HG03457 (cell line): ENCODE measurements around the gene FSTL1.

ENCODE experiments used
- ATAC-seq: cut with Tn5 transposase; IDR thresholded peaks from one replicate; pipeline ENCODE4 v1.9.1; 2021; ENCODE audit warnings: moderate number of reproducible peaks; ENCODE audit not compliant: unreplicated experiment

FSTL1 gene, protein sequence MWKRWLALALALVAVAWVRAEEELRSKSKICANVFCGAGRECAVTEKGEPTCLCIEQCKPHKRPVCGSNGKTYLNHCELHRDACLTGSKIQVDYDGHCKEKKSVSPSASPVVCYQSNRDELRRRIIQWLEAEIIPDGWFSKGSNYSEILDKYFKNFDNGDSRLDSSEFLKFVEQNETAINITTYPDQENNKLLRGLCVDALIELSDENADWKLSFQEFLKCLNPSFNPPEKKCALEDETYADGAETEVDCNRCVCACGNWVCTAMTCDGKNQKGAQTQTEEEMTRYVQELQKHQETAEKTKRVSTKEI

DNA sequence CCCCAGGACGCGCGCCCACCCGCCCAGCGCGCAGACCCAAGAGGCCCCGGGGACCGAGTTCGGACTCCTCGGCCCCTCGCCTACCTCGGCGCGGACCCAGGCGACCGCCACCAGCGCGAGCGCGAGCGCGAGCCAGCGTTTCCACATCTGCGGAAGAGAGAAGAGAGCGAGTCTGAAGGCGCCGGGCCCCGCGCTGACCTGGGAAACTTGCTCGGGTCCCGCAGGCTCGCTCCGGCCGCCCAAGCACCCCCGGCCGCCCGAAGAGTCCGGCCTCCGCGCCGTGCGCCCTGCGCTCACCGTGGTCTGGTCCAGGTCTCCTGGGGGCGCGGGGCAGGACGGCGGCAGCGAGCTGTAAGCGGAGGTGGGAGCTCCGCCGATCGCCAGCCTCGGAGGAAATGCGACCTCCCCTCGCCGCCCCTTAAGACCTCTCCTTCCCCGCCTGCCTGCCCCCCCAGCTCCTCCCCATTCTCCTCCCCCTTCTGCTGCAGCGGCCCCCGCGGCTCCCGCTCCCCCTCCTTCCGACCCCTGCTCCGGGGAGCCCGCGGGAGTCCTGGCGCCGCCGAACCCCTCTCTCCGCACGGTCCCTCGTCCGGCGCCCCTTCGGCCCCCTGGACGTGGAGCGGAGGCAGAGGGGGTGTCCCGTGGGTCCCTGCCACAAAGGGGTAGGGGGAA, at the start of gene FSTL1:
Gene FSTL1 (minus strand): TSS at position 393 of the 672 bp plus-strand sequence. CDS start 246 bp downstream, at position 147.
- ATAC-seq, result no peak

DNA sequence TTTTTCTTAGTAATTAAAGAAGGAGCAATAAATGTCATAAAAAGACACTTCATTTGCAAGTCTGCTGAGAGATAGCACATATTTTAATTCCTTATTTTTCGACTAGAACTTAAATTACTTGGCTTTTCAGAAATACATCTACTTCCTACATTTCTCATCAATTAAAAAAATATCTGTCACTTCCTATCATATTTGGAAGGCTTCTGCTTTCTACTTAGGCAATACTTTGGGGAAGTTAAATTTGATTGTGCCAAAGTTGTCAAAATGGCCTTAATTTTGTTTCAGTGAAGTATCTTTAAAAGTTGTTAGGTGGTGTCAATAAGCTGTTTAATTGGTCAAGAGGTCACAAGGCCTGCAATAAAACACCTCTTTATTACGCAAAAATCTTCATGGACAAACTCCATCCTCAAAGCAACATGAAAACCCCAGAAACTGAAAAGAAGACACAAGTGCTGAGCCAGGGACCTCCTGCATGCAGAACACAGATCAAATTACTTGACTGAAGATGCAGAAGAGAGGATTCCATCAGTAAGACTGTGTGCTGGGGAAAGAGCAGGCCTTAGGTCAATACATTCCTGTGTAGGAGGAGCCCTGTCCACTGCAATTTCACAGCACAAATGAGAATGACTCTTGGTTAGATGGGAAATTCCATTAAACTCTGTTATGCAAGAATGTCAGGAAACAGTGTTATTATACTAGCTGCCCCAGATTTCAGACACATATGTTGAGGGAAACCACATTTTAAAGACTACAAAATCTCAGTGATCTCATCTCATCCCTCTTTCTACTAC, 48.0 kb upstream of the FSTL1 start:
- no peak for ATAC-seq

DNA sequence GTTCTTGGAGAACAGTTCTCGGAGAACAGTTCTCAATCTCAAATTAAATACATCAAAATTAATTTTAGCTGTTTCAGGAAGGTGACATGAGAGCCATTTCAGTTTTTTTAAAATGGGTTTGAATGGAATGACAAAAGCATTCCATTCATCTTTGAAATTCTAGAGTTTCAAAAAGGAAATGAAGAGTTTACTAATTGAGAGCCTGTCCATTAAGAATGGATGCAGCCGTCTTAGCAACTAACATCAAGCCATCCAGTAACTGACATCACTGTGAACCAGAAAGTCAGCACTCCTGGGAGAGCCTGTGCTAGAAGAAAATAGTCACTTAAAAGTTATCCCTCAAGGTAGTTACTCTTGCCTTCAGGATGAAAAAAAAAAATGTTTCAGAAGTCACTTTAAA, 47.0 kb upstream of the FSTL1 start:
- ATAC-seq, result no peak

DNA sequence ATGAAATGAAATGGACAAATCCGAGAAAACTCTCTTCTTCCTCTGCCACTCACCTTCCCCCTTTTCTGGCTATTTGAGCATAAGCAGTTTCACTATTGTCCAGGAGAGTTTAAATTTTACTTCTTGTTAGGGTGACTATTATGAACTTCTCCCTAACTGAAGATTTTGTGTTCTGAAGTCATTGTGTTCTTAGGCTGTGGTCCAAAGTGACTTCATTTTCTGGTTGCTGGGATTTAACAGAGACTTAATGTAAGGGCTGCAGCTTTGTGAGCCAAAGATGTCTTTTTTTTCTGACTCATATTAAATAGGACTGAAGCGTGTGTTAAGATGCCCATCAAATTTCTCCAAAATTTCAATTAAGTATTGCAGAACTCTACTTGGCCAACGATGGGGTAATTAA, 46.5 kb upstream of the FSTL1 start:
- no peak for ATAC-seq

DNA sequence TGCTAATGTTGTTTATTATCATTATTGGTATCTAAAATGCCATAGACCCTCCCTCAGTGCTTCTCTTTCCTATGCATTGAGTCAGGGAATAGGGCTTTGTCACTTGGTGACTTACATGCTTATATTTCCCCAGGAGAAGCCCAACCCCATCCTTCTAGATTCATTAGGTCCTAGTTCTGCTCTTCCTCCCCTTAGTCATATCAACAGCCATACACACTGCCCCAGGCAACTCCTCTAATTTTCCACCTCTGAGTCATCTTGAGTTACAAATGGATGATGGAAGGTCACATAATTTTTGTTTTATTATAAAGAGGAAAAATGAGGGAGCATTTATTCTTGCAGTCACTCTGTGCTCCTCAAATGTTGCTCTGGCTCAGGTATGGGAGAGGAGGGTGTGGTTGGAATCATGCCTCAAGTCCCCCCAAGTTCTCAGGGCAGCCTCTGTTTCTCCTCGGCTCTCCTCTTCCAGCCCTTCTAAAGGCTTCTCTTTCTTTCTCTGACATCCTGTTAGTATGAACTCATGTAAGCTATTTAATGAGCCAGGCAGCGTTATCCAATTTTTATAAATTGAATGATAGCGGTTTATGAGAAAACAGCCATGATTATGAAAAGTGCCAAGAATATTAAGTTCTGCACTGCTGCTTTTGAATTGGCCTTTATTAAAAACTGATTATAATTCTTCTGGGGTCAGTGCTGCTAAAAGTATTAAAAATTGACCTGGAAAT, 45.6 kb upstream of the FSTL1 start:
- no peak for ATAC-seq

DNA sequence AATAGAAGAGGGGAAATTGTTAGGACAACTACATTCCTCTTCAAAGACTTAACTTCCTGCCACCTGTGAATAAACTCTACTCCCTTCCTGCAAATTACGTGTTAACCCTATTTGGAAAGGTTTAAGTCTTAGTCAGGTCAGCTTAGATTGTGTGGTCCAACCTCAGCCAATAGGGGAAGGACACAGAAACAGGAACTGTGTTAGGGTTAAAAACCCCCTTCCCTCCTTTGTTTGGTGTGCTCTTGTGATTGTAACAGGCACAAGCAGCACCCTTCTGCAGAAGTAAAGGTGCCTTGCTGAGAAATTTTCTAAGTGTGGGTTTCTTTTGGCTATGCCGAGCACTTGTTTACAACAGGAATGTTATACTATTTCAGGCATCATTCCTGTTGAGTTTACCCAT, 45.0 kb upstream of the FSTL1 start:
- ATAC-seq, result no peak

DNA sequence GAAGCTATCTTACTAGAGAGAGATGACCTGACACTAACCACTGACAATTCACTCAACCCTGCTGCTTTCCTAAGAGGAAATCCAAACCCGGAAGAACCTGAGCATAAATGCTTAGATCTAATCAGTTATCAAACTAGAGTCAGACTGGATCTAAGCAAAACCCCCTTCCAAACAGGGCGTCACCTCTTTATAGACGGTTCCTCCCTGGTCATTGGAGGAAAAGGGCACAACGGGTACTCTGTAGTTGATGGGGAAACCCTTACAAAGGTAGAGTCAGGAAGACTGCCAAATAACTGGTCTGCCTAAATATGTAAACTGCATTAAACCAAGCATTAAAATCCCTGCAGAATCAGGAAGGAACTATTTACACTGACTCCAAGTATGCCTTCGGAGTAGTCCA, 41.3 kb upstream of the FSTL1 start:
- no peak for ATAC-seq

DNA sequence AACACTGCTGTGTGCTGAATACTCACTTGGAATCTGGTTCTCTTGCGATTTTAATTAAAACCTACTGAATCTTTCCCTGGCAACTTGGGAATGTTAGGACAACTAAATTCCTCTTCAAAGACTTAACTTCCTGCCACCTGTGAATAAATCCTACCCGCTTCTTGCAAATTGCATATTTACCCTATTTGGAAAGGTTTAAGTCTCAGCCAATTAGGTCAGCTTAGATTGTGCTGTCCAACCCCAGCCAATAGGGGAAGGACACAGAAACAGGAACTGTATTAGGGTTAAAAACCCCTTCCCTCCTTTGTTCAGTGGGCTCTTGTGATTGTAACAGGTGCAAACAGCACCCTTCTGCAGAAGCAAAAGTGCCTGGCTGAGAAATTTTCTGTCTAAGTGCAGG, 38.6 kb upstream of the FSTL1 start:
- ATAC-seq, result no peak

DNA sequence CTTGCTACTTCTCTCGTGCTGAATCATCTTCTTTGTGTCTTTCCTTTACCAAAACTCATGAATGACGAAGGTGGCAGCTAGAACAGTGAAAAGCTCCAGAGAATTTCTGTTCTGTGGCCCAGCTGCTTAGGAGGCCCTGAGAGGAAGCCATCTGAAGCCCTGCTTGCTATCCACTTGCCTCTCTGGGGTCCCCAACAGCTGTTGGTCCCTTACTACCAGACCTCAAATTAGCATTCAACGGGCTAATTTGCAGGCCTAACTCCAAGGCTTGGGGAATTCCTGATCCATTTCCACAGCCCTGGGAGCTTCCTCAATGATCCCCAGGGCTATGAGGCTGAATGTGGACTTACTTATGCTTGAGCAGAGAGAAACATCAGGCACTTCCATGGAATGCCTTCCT, 37.5 kb upstream of the FSTL1 start:
- no peak for ATAC-seq

DNA sequence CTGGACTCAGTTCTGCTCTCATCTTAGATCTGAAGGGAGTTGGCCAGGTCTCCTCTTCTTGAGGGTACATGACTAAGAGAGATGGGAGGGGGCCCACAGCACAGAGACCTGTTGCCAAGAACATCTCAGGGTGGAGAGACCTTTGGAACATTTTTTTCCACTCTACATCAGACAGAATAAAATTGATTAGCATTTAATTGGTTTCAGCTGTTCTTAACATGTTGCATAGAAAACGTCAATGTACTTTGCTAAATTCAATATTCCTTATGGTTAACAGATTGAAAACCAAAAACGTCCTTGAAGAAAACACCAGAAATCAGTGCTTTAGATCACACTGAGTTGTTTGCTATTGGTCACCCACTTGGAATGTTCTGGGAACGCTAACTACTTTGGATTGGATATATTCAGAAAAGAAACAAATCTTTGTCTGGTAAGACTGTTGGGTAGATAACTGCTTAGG, 36.4 kb upstream of the FSTL1 start:
- no peak for ATAC-seq

DNA sequence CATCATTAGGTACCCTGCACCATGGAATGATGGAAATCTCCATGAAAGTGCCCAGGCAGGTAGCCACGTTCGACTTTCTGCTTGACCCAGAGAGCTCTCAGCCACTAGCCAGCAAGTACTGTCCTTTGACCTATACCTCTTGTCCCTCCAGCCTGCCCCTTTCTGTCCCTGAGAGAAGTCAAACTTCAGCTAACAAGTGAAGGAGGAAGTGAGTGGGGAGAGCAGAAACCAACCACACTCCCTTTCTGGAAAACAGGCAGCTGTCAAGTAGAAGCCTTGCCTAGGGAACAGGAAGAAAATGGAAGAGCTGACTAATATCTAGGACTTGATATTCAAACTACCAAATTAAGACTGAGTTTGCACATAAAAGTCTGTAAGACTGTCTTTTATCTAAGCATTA, 30.3 kb upstream of the FSTL1 start:
- ATAC-seq, result no peak

DNA sequence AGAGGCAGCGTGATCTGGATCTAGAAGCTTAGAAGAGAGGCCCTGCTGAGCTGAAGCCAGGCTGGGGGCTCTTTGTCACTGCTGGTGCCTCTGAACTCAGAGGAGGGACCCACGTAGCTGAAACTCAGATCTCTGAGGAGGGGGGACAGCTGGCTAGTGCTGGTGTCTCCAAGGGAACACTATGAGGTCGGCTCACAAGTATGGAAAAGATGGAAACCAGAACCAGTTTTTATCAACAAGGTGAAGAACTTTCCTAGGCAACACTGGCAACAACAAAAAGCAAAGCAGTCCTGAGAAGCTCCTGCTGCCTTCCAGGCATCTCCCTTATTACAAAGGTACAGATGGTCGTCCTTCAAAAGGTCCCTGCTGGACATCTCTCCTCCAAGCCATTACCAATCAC, 27.0 kb upstream of the FSTL1 start:
- ATAC-seq, result no peak

DNA sequence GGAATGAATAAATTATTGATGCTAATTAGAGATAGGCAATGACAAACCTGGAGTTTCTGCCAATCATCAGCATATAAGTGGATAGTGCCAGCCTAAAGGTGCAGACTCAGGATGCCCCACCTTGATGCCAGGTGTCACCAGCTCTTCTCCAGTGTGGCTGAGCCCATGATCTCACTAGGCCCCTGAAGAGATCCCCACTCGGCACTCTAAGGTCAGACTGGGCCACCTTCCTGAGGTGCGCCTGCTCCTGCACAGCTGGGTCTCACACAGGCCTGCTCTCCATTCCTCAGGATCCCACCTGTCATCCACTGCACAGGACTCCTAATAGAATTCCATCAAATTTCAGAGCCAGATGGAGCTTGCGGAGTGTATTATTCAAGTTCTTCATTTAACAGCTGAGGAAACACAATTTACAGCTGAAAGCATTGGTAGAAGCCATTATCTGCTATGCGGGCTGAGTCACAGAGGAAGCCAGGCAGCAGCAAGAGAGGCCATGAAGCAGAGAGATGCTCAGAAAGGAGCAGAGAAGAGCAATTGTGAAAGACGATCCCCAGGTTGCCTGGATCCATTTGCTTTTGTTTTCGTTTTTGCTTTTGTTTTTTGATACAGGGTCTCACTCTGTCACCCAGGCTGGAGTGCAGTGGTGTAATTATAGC, 25.1 kb upstream of the FSTL1 start:
- no peak for ATAC-seq

DNA sequence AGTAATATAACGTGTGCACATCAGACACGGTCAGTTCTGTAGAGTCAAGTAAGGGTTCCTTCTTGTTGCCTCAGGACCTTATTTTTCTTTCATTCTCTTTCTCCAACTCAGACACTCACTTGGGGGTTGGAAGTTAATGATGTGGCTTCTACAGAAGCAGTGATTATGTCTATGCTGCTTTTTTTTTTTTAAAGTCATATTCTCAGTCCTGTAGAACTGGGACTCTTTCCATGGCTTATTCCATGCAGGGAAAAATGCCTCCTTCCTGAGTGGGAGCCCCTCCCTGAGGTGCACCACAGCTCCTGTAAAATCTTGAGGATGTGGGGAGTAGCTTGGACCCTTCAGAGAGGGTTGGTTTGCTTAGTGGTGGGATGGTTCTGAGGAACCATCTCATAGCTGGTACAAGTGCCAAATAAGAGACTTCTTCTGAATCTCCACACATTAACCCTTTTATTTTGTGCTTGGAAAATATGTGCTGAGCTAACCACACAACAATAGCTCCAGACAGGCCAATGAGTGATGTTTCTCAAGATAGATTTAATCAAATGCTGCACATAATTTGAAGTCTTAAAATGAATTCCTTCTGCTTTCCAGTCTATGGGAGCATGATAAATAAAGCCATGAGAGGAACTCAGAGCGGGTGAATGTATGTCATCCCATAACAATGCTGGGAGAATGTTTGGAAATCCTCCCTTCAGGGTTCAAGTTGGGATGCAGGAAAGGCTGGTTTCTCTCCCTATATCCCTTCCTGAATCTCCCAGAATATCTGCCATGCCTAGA, 23.3 kb upstream of the FSTL1 start:
- ATAC-seq, result no peak

DNA sequence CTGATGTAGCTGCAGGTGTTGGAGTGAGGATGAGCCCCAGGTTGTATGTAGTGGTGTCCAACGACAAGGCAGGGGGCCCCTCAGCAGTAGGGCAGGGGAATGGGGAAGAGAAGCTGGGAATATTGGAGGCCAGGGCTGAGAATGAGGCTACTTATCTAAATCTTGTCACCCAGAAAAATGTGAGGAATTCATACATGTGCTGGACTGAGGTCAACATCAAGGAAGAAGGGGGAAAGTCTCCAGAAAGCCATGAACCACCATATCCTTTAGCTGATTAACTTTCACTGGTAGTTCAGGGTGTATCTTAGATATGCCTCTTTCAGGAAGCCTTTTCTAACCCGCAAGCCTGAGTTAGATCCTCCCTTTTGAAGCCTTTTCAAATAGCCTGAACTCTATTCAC, 22.6 kb upstream of the FSTL1 start:
- no peak for ATAC-seq

DNA sequence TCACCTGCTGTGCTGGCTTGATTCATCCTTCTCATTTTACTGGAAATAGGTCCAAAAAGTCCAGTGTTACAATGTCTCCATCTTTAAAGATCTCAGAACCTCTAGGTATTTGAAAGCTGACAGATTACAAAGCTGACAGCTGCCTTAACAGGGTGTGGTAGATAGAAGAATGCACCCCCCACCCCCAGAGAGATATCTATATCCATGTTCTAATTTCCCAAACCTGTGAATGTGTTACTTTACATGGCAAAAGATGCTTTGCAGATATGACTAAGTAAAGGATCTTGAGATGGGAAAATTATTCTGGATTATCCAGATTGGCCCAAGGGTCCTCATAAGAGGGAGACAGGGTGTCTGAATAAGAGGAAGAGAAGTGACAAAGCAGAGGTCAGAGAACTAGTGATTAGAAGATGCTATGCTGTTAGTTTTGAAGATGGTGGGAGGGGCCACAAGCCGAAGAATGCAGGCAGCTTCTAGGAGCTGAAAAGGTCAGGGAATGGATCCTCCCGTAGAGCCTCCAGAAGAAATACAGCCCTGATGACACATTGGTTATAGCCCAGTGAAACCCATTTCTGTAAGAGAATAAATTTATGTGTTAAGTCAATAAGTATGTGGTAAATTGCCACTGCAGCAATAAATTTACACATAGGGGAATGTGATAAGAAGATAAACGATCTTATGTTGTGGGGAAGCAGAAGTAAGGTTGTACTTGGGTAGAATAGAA, 21.5 kb upstream of the FSTL1 start:
- ATAC-seq, result no peak

DNA sequence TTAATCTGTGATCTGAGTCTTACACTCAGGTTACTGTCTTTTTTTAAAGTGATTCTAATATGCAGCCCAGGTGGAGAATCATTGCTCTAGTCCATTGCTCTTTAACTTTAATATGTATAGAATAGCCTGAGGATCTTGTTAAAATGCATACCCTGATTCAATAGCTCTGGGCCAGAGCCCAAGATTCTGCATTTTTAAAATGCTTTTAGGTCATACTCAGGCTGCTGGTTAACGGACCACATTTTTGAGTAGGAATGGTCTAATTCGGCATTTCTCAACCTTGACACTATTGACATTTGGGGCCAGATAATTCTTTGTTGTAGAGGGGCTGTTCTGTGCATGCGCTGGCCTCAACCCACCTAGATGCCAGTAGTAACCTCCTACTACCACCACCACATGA, 20.9 kb upstream of the FSTL1 start:
- no peak for ATAC-seq

DNA sequence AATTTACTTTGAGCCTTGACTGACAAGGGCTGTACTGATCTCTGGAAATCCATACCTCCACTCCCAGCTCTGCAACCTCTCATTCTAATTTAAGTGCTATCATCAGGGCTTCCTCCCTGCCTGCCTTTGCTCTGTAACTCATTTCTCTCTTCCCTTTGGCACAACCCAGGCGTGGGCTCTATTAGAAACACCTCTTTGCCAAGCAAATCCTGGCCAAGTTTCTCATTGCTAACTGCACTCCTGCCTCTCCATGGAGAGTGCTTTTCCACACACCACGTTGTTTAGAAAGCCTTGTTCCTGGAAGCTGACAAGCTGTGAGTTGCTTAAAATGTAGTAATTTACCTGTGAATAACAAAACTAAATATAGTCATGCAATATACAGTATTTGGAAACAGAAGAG, 20.1 kb upstream of the FSTL1 start:
- ATAC-seq, result no peak

DNA sequence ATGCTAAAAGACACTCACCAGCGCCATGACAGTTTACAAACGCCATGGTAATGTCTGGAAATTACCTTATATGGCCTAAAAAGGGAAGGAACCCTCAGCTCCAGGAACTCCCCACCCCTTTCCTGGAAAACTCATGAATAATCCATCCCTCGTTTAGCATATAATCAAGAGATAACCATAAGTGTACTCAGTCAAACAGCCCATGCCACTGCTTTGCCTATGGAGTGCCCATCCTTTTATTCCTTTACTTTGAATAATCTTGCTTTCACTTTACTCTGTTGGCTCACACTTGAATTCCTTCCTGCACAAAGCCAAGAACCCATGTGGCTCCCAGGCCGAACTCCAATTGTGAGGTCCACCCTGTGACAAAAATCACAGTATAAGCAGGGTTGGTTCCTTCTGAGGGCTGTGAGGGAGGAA, 19.1 kb upstream of the FSTL1 start:
- no peak for ATAC-seq
